Naive thymus-derived CD4-positive, alpha-beta T cell (primary cell): ENCODE results near the gene TMEM108. TPM values are rescaled to one million over a fixed set of nuclear protein-coding genes. Genes with fewer than 3 reads are reported as not detected.

Source experiments
- ATAC-seq: fragments of 150-1000 bp; cut with Tn5 transposase; 2 replicates; pipeline ENCODE4 v1.10.0; 2021; ENCODE audit warnings: mild to moderate bottlenecking, moderate library complexity
- CTCF ChIA-PET: fragments of 350-600 bp; sonication (Branson Sonifier 250); formaldehyde crosslinking; loops from one replicate; lab custom pipeline; 2021; ENCODE audit warnings: antibody characterized with exemption; lab: Charles Lee
- POLR2A ChIA-PET: fragments of 350-600 bp; sonication (Branson Sonifier 250); formaldehyde crosslinking; loops from one replicate; lab custom pipeline; 2021; ENCODE audit warnings: antibody characterized with exemption, inconsistent platforms; lab: Charles Lee
- DNase-seq, 9 donors: peaks; one replicate each; pipeline versions ENCODE4 v3.0.0 to v3.0.0-alpha.2; 2020 to 2022; ENCODE audit warnings: mixed read lengths in 1 of 9
- H3K27ac ChIP-seq: one replicate; pipeline ENCODE4 v1.7.0; 2013; ENCODE audit warnings: mild to moderate bottlenecking, low read depth, low read length, moderate library complexity
- H3K27me3 ChIP-seq, 2 donors: one replicate each; pipeline ENCODE4 v1.7.0; 2013; ENCODE audit warnings: low read length in 2 of 2, mild to moderate bottlenecking in 2 of 2, moderate library complexity in 2 of 2; ENCODE audit not compliant: control insufficient read depth in 2 of 2, insufficient read depth in 2 of 2
- H3K36me3 ChIP-seq, 3 experiments: 1 replicate in 2 of 3; 2 replicates in 1 of 3; pipeline ENCODE4 v1.7.0; 2013; ENCODE audit warnings: low read length in 3 of 3, mild to moderate bottlenecking in 3 of 3, moderate library complexity in 1 of 3; ENCODE audit not compliant: insufficient read depth in 3 of 3, control insufficient read depth in 2 of 3
- H3K4me1 ChIP-seq, 2 donors: one replicate each; pipeline ENCODE4 v1.7.0; 2013; ENCODE audit warnings: low read length in 2 of 2, mild to moderate bottlenecking in 2 of 2, moderate library complexity in 1 of 2; ENCODE audit not compliant: control insufficient read depth in 2 of 2, insufficient read depth in 2 of 2
- H3K4me3 ChIP-seq: 2 replicates; pipeline ENCODE4 v1.7.0; 2013; ENCODE audit warnings: mild to moderate bottlenecking, low read length
- H3K9me3 ChIP-seq, 3 experiments: 1 replicate in 2 of 3; 2 replicates in 1 of 3; pipeline ENCODE4 v1.7.0; 2013; ENCODE audit warnings: low read length in 3 of 3; ENCODE audit not compliant: control insufficient read depth in 2 of 3
- H3K27ac Mint-ChIP-seq, 9 donors: one replicate each; pipeline ENCODE4 v1.8.0; 2020 to 2022; ENCODE audit warnings: mixed read lengths in 9 of 9, mild to moderate bottlenecking in 8 of 9, moderate library complexity in 5 of 9, inconsistent platforms in 2 of 9
- H3K27me3 Mint-ChIP-seq, 5 donors: one replicate each; pipeline ENCODE4 v1.8.0; 2021 to 2022; ENCODE audit warnings: mixed read lengths in 5 of 5, mild to moderate bottlenecking in 1 of 5
- H3K36me3 Mint-ChIP-seq, 5 donors: one replicate each; pipeline ENCODE4 v1.8.0; 2020 to 2022; ENCODE audit warnings: mixed read lengths in 5 of 5, mild to moderate bottlenecking in 3 of 5, inconsistent platforms in 1 of 5
- H3K4me1 Mint-ChIP-seq, 7 donors: one replicate each; pipeline ENCODE4 v1.8.0; 2020 to 2022; ENCODE audit warnings: mixed read lengths in 7 of 7, mild to moderate bottlenecking in 3 of 7, inconsistent platforms in 1 of 7
- H3K4me3 Mint-ChIP-seq, 10 donors: one replicate each; pipeline ENCODE4 v1.8.0; 2020 to 2022; ENCODE audit warnings: mild to moderate bottlenecking in 10 of 10, mixed read lengths in 10 of 10, moderate library complexity in 6 of 10, inconsistent platforms in 2 of 10
- H3K9me3 Mint-ChIP-seq, 11 donors: one replicate each; pipeline ENCODE4 v1.8.0; 2020 to 2022; ENCODE audit warnings: mixed read lengths in 11 of 11, mild to moderate bottlenecking in 4 of 11, inconsistent platforms in 1 of 11, moderate library complexity in 1 of 11
- intact Hi-C, 2 donors: fragments of 100-400 bp; cut with micrococcal nuclease; formaldehyde crosslinking; loops; one replicate each; pipeline ENCODE4 v1.15.1; 2023
- polyA plus RNA-seq, 2 donors: library from polyadenylated mRNA; unstranded; fragments of 300-500 nt; fragmentation: Illumina TruSeq; gene quantifications; one replicate each; pipeline ENCODE4 v1.2.3, GENCODE V29; 2021
- total RNA-seq, 6 experiments: library from RNA in 5 of 6; stranded (reverse) in 5 of 6; gene quantifications; 1 replicate in 5 of 6; 2 replicates in 1 of 6; pipeline ENCODE4 v1.2.3 and lab custom pipeline; 2021 to 2026

The TMEM108 gene
- total and polyA plus RNA-seq, 7 experiments from 2014 or later: not detected

GRCh38 chr3:133162670-133163305, 124.6 kb downstream of the TMEM108 start:
- H3K9me3 ChIP-seq: no peaks in the 10 kb centered on the region

GRCh38 chr3:133167340-133168024, 129.3 kb downstream of the TMEM108 start:
- Mint-ChIP-seq H3K36me3 (no peaks in the 10 kb centered on the region), H3K27me3 (peaks cover 0 to 21% (median 10%) of the 10 kb centered on the region in 5 donors), H3K4me1 (peaks cover 0 to 2% (median 0%) of the 10 kb centered on the region in 7 donors), H3K9me3 (peaks cover 0 to 6% (median 0%) of the 10 kb centered on the region in 11 donors), H3K4me3 (no peak overlapping the region), H3K27ac (no peak overlapping the region)
- ChIA-PET POLR2A (no interaction called here), CTCF (no interaction called here)
- DNase-seq: no peak
- no peak for ATAC-seq
- no peaks in the 10 kb centered on the region for H3K4me1 ChIP-seq
- H3K27ac ChIP-seq: no peak overlapping the region
- H3K4me3 ChIP-seq: no peak overlapping the region
- H3K9me3 ChIP-seq: no peaks in the 10 kb centered on the region
- H3K27me3 ChIP-seq: no peaks in the 10 kb centered on the region
- intact Hi-C loops: no loop called here
- no peaks in the 10 kb centered on the region for H3K36me3 ChIP-seq

More at GRCh38 chr3:133162670-133163305, 124.6 kb downstream of the TMEM108 start:
- H3K4me1 Mint-ChIP-seq: no peaks in the 10 kb centered on the region
- H3K4me3 ChIP-seq: no peak overlapping the region
- H3K27ac Mint-ChIP-seq: no peak overlapping the region
- peaks cover 0 to 4% (median 0%) of the 10 kb centered on the region in 11 donors for H3K9me3 Mint-ChIP-seq
- no peaks in the 10 kb centered on the region for H3K36me3 Mint-ChIP-seq
- DNase-seq: no peak
- H3K4me1 ChIP-seq: no peaks in the 10 kb centered on the region
- H3K27me3 ChIP-seq: no peaks in the 10 kb centered on the region
- no peak for ATAC-seq
- intact Hi-C loops: no loop called here
- POLR2A ChIA-PET: no interaction called here
- CTCF ChIA-PET: no interaction called here
- no peak overlapping the region for H3K4me3 Mint-ChIP-seq
- H3K36me3 ChIP-seq: no peaks in the 10 kb centered on the region
- no peak overlapping the region for H3K27ac ChIP-seq
- peaks cover 0 to 21% (median 0%) of the 10 kb centered on the region in 5 donors for H3K27me3 Mint-ChIP-seq

- CTCF ChIA-PET: no interaction called here
- no peaks in the 10 kb centered on the region for H3K36me3 Mint-ChIP-seq
Observed at GRCh38 chr3:133168025-133168401, 129.8 kb downstream of the TMEM108 start.

GRCh38 chr3:133169331-133170068, 131.3 kb downstream of the TMEM108 start:
- no peak for DNase-seq
- ChIA-PET POLR2A (no interaction called here), CTCF (no interaction called here)
- Histone ChIP-seq H3K36me3 (no peaks in the 10 kb centered on the region), H3K27me3 (no peaks in the 10 kb centered on the region), H3K9me3 (no peaks in the 10 kb centered on the region), H3K27ac (no peak overlapping the region), H3K4me1 (no peaks in the 10 kb centered on the region), H3K4me3 (no peak overlapping the region)
- Mint-ChIP-seq H3K9me3 (peaks cover 0 to 5% (median 2%) of the 10 kb centered on the region in 11 donors), H3K4me3 (no peak overlapping the region), H3K27ac (no peak overlapping the region), H3K36me3 (no peaks in the 10 kb centered on the region), H3K4me1 (peaks cover 0 to 2% (median 0%) of the 10 kb centered on the region in 7 donors), H3K27me3 (peaks cover 0 to 22% (median 10%) of the 10 kb centered on the region in 5 donors)
- intact Hi-C loops: no loop called here
- ATAC-seq: no peak

More at GRCh38 chr3:133168025-133168401, 129.8 kb downstream of the TMEM108 start:
- ATAC-seq (no peak), DNase-seq (no peak)
- no peak overlapping the region for H3K27ac ChIP-seq
- POLR2A ChIA-PET: no interaction called here
- Mint-ChIP-seq H3K27me3 (peaks cover 0 to 27% (median 10%) of the 10 kb centered on the region in 5 donors), H3K4me3 (no peak overlapping the region), H3K4me1 (peaks cover 0 to 2% (median 0%) of the 10 kb centered on the region in 7 donors), H3K27ac (no peak overlapping the region), H3K9me3 (peaks cover 0 to 6% (median 1%) of the 10 kb centered on the region in 11 donors)
- no peak overlapping the region for H3K4me3 ChIP-seq
- no peaks in the 10 kb centered on the region for H3K27me3 ChIP-seq
- intact Hi-C loops: no loop called here
- no peaks in the 10 kb centered on the region for H3K4me1 ChIP-seq
- H3K9me3 ChIP-seq: no peaks in the 10 kb centered on the region
- H3K36me3 ChIP-seq: no peaks in the 10 kb centered on the region

- ChIA-PET CTCF (no interaction called here), POLR2A (no interaction called here)
- no peak overlapping the region for H3K27ac ChIP-seq
- H3K9me3 Mint-ChIP-seq: peaks cover 0 to 9% (median 2%) of the 10 kb centered on the region in 11 donors
- H3K4me1 Mint-ChIP-seq: peaks cover 0 to 2% (median 0%) of the 10 kb centered on the region in 7 donors
- H3K4me3 ChIP-seq: no peak overlapping the region
- no peaks in the 10 kb centered on the region for H3K4me1 ChIP-seq
- H3K27ac Mint-ChIP-seq: no peak overlapping the region
- H3K36me3 ChIP-seq: no peaks in the 10 kb centered on the region
- ATAC-seq (no peak), DNase-seq (no peak)
- peaks cover 3 to 22% (median 7%) of the 10 kb centered on the region in 5 donors for H3K27me3 Mint-ChIP-seq
- intact Hi-C loops: no loop called here
- H3K9me3 ChIP-seq: no peaks in the 10 kb centered on the region
- H3K36me3 Mint-ChIP-seq: no peaks in the 10 kb centered on the region
- H3K4me3 Mint-ChIP-seq: no peak overlapping the region
- no peaks in the 10 kb centered on the region for H3K27me3 ChIP-seq
Observed at GRCh38 chr3:133171831-133172230, 133.6 kb downstream of the TMEM108 start.

GRCh38 chr3:133181392-133182150, 143.4 kb downstream of the TMEM108 start:
- ATAC-seq (no peak), DNase-seq (no peak)
- Histone ChIP-seq H3K9me3 (no peaks in the 10 kb centered on the region), H3K27me3 (no peaks in the 10 kb centered on the region), H3K27ac (no peak overlapping the region), H3K36me3 (no peaks in the 10 kb centered on the region), H3K4me1 (no peaks in the 10 kb centered on the region), H3K4me3 (no peak overlapping the region)
- Mint-ChIP-seq H3K27ac (no peak overlapping the region), H3K27me3 (peaks cover 0 to 8% (median 3%) of the 10 kb centered on the region in 5 donors), H3K9me3 (peaks cover 0 to 2% (median 0%) of the 10 kb centered on the region in 11 donors), H3K4me3 (no peak overlapping the region), H3K4me1 (no peaks in the 10 kb centered on the region), H3K36me3 (no peaks in the 10 kb centered on the region)
- intact Hi-C loops: no loop called here
- ChIA-PET POLR2A (no interaction called here), CTCF (no interaction called here)
